HepG2 (cell line): ENCODE results near the gene DOCK4. TPM values are rescaled to one million over a fixed set of nuclear protein-coding genes. Genes with fewer than 3 reads are reported as not detected.

ENCODE experiments used
- EED ChIP-seq: sonication (generic); formaldehyde crosslinking; IDR thresholded peaks from 2 replicates; pipeline ENCODE4 v1.5.0; 2020; ENCODE audit warnings: mild to moderate bottlenecking, missing genetic modification reagents
- GFI1 ChIP-seq: sonication (generic); formaldehyde crosslinking; IDR thresholded peaks from 2 replicates; pipeline ENCODE4 v1.5.0; 2020; ENCODE audit warnings: missing genetic modification reagents, mild to moderate bottlenecking, borderline replicate concordance
- HMGXB4 ChIP-seq, 2 experiments: sonication (generic) in 1 of 2; formaldehyde crosslinking in 1 of 2; IDR thresholded peaks; 2 replicates each; pipeline versions ENCODE4 v1.4.0 to v1.6.1; 2018 to 2020; ENCODE audit warnings: missing genetic modification reagents in 2 of 2, borderline replicate concordance in 1 of 2, low read depth in 1 of 2, mild to moderate bottlenecking in 1 of 2, missing biosample characterization in 1 of 2
- KDM5B ChIP-seq: sonication (generic); formaldehyde crosslinking; IDR thresholded peaks from 2 replicates; pipeline ENCODE4 v1.4.0; 2020; ENCODE audit warnings: missing genetic modification reagents, mild to moderate bottlenecking, borderline replicate concordance
- KDM6A ChIP-seq: IDR thresholded peaks from 2 replicates; pipeline ENCODE4 v1.6.1; 2016; ENCODE audit warnings: low read depth
- KIAA2018 ChIP-seq: sonication (generic); formaldehyde crosslinking; IDR thresholded peaks from 2 replicates; pipeline ENCODE4 v1.5.0; 2020; ENCODE audit warnings: mild to moderate bottlenecking, missing genetic modification reagents, borderline replicate concordance
- MEIS2 ChIP-seq: sonication (generic); formaldehyde crosslinking; IDR thresholded peaks from 2 replicates; pipeline ENCODE4 v1.9.0; 2021; ENCODE audit warnings: mild to moderate bottlenecking, missing genetic modification reagents
- NFE2L1 ChIP-seq: sonication (generic); formaldehyde crosslinking; IDR thresholded peaks from 2 replicates; pipeline ENCODE4 v1.4.0; 2020; ENCODE audit warnings: missing genetic modification reagents, mild to moderate bottlenecking, borderline replicate concordance
- NFIB ChIP-seq: sonication (generic); formaldehyde crosslinking; IDR thresholded peaks from 2 replicates; pipeline ENCODE4 v1.9.0; 2021; ENCODE audit warnings: missing genetic modification reagents, mild to moderate bottlenecking, borderline replicate concordance
- NR2F1 ChIP-seq, 2 experiments: fragments of 450-650 bp in 1 of 2; formaldehyde crosslinking in 1 of 2; IDR thresholded peaks; 2 replicates each; pipeline versions ENCODE4 v1.5.0 to v1.6.1; 2016 to 2020; ENCODE audit warnings: mild to moderate bottlenecking in 1 of 2, missing compliant biosample characterization in 1 of 2, missing genetic modification reagents in 1 of 2, moderate library complexity in 1 of 2
- TGIF2 ChIP-seq: IDR thresholded peaks from 2 replicates; pipeline ENCODE4 v1.6.1; 2016; ENCODE audit warnings: control low read depth, missing compliant biosample characterization
- U2AF2 ChIP-seq: fragments of 200-400 bp; formaldehyde crosslinking; IDR thresholded peaks from 2 replicates; pipeline ENCODE4 v1.6.1; 2017; ENCODE audit warnings: low read depth, mild to moderate bottlenecking, low read length
- ZMAT3 ChIP-seq: sonication (generic); formaldehyde crosslinking; conservative IDR thresholded peaks from 2 replicates; pipeline ENCODE4 v1.7.0; 2021; ENCODE audit warnings: missing genetic modification reagents
- ZNF768 ChIP-seq: sonication (generic); formaldehyde crosslinking; IDR thresholded peaks from 2 replicates; pipeline ENCODE4 v1.4.0; 2020; ENCODE audit warnings: missing genetic modification reagents
- ZNF879 ChIP-seq: sonication (generic); formaldehyde crosslinking; IDR thresholded peaks from 2 replicates; pipeline ENCODE4 v1.8.1; 2023; ENCODE audit warnings: missing genetic modification reagents
- polyA plus RNA-seq, 8 experiments: library from polyadenylated mRNA; depleted of rRNA in 3 of 8; stranded (reverse) in 7 of 8; unstranded in 1 of 8; fragments of >200 nt; fragmentation: Illumina TruSeq in 4 of 8; extraction: Trizol in 4 of 8; gene quantifications; 2 replicates each; pipeline versions ENCODE4 v1.2.1 to v1.2.3, GENCODE V29; 2011 to 2016; ENCODE audit warnings: low read depth in 4 of 8, missing spikeins in 1 of 8, mixed read lengths in 1 of 8; ENCODE audit not compliant: insufficient read depth in 1 of 8
- total RNA-seq, 5 experiments: library from RNA; depleted of rRNA; stranded (reverse); fragments of >200 nt; fragmentation: Illumina TruSeq; extraction: Trizol; gene quantifications; 2 replicates each; pipeline ENCODE4 v1.2.3, GENCODE V29; 2016; ENCODE audit warnings: low read depth in 1 of 5
- TF ChIP-seq, protein P1 (sequence below): IDR thresholded peaks from 2 replicates; pipeline ENCODE4 v1.6.1; 2016; ENCODE audit warnings: missing genetic modification reagents, missing compliant biosample characterization

DOCK4 gene
- total and polyA plus RNA-seq, 2 of the 13 experiments (the other 11 are each of a cell fraction or from before 2014, with no cell fraction given) = 13.5 to 17.4 TPM

GRCh38 chr7:112205343-112206237 is 609 bp downstream of the DOCK4 start (continued):
- TF ChIP-seq KDM5B (CRISPR knock-in tag) = peak; percentile 47; the same call in 1 of the 2 replicates
- no peak for TF ChIP-seq TGIF2 (CRISPR knock-in tag)
- no peak for TF ChIP-seq NFE2L1 (CRISPR knock-in tag)
- TF ChIP-seq GFI1 (CRISPR knock-in tag) = no peak
- no peak for TF ChIP-seq KDM6A
- TF ChIP-seq ZNF768 (CRISPR knock-in tag) = 0 out of 2 replicates have a peak, but pooled peaks have one; percentile 10
- no peak for TF ChIP-seq KIAA2018 (CRISPR knock-in tag)
- TF ChIP-seq, protein P1, sequence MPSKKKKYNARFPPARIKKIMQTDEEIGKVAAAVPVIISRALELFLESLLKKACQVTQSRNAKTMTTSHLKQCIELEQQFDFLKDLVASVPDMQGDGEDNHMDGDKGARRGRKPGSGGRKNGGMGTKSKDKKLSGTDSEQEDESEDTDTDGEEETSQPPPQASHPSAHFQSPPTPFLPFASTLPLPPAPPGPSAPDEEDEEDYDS (CRISPR knock-in tag) = no peak
- TF ChIP-seq NR2F1 (CRISPR knock-in tag; IDR thresholded peaks at IDR 0.05) = no peak
- no peak for TF ChIP-seq ZMAT3 (CRISPR knock-in tag)
- TF ChIP-seq MEIS2 (CRISPR knock-in tag) = no peak
- no peak for TF ChIP-seq ZNF879
- TF ChIP-seq HMGXB4 (CRISPR knock-in tag; IDR thresholded peaks at IDR 0.05; ENCODE audit: borderline replicate concordance in 1 of 2, low read depth in 1 of 2) = peak in 1 of 2 experiments; percentile 69; a peak in 3 of 4 replicates
- no peak for TF ChIP-seq U2AF2
- peak; percentile 31; the same call in 1 of the 2 replicates for TF ChIP-seq EED (CRISPR knock-in tag)
- no peak for TF ChIP-seq NFIB (CRISPR knock-in tag)
